NCI-H1694 (cell line): ENCODE data around the gene GPN1.
"Not testable (repeated sequence)": the region's sequence is repeated elsewhere in the genome, so short reads cannot be mapped to it uniquely, and the experiment has no call there.

Experiments used
- DNase-seq: peaks from one replicate; lab custom pipeline; 2025; lab: John Stamatoyannopoulos, UW

GPN1 gene

DNA sequence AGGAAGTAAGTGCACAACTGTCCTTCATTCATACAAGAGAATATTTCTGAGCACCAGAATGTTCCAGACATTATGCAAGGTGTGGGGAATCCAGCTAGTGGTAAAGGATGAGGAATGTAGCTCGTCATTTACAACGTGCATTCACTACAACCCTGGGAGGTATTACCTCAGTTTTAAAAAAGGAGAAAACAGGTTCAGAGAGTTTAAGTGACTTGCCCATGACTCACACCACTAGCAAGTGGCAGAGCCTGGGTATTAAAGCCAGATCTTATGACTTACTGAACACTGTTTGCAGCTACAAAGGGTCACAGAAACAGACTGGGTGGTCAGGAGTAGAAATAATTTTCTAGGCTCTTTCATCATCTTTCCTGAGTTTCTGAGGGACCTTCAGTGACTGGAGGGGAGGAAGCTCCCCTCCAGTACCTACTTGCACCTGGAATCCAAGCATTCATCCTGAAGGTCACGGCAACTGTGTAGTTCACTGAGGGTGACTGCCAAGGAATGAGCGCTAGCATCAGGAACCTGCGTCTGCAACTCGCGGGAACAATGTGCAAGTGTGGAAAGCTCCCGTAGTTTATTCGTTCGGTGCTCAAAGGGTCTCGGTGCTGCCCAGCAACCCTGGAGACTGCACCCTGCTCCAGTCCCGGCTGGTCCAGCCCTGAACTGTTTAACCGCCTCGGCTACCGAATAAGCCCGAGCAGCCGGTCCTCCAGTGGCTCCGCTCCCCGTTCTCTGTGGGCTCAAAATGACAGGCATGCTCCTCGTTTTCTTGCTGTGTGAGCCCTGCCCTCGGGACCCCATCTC lies 685 bp upstream of the GPN1 start:
- no peak for DNase-seq

DNA sequence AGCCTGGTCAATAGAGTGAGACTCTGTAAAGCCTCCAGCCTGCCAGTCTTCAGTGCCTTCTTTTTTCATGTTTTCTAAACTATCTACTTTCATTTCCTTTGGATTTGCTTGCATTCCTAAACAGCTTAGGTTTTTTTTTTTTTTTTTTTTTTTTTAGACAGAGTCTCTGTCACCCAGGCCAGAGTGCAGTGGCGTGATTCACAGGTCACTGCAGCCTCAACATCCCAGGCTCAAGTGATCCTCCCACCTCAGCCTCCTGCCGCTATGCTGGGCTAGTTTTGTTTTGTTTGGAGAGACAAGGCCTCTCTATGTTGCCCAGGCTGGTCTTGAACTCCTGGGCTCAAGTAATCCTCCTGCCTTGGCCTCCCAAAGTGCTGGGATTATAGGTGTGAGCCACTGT lies 1.4 kb downstream of the GPN1 start:
- DNase-seq, result not testable (repeated sequence)

DNA sequence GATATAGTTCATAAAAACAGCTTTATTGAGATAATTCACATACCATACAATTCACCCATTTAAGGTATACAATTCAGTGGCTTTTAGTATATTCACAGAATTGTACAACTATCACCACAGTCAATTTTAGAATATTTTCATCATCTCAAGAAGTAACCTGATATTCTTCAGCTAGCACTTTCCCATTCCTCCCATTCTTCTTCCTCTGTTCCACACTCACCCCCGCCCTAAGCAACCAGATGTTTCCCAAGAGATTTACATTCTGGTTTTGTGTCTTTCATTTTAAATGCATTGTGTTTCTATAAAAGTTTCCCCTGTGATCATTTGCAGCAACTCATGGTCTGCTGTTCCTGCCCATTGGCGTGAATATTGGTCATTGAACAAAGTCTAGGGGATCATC lies 5.4 kb downstream of the GPN1 start:
- DNase-seq, result no peak

DNA sequence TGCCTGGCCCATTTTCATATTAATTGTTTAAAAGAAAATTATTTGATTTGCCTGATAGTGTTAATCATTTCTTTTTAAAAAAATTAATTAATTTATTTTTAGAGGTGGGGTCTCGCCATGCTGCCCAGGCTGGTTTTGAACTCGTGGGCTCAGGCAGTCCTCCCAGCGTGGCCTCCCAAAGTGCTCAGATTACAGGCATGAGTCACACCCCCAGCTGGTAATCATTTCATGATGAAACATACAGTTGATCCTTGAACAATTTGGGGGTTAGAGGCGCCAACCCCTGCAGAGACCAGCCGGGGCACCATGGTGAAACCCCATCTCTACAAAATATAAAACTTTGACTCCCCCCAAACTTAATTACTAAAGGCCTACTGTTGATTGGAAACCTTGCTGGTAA lies 7.9 kb downstream of the GPN1 start:
- no peak for DNase-seq

GRCh38 chr2:27638037-27638637 lies 9.3 kb downstream of the GPN1 start:
- no peak for DNase-seq

GRCh38 chr2:27638709-27639108 lies 9.9 kb downstream of the GPN1 start:
- DNase-seq, result no peak

- no peak for DNase-seq
Observed at GRCh38 chr2:27640722-27641245, 11.9 kb downstream of the GPN1 start.

- DNase-seq, result no peak
Observed at GRCh38 chr2:27645197-27645596, 16.3 kb downstream of the GPN1 start.

DNA sequence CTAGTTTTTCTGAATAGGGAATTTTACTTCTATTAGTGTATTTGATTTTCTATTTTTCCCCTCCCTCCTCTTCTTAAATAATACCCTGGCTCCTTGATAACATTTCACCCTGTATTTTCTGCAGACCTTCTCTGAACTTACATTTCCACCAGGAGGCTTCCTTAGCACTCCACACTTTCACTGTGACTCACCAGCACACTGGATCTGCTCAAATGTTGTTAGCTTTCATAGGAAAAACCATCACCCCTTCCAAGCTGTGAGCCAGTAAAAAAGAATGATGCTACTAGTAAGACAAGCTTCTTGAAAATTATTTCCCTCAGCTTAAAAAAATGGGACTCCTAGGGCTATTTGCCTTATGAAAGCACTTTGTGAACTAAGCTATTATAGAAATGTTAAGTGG lies 18.4 kb downstream of the GPN1 start:
- no peak for DNase-seq

DNA sequence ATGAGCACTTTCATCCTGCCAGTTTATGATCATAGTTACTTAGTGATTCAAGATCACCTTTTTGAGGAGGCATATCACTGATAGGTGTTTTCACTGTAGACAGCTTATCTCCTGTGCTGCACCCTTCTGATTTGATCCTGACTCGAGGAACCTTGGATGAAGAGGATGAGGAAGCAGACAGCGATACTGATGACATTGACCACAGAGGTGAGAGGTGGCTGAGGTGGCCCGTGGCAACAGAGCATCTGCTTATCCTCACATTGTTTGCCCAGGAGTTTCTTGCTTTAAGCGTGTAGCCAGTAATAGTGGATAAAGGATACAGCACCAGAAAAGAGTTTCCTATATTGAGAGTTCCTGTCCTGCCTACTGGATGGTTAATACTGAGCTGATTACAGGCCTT lies 18.9 kb downstream of the GPN1 start:
- DNase-seq, result no peak

- DNase-seq, result no peak
Observed at GRCh38 chr2:27651056-27651455, 22.2 kb downstream of the GPN1 start.

DNA sequence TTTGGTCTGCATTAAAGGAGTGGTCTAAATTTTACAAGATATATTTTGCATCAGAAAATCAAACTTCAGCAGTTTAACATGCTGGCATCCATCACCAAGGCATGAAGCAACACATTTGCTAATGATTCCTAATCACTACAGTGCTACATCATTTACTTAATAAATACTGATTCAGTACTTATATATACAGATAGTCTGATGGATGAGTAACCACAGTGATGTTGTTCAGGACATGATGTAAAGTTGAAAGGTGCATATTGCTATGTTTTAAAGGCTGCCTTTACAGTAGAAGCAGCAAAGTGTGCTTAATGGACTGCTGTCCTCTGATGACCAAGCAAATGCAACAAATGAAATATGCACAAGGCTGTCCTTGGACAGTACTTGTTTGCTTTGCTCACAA lies 23.5 kb downstream of the GPN1 start:
- DNase-seq, result no peak

- no peak for DNase-seq
Observed at GRCh38 chr2:27652790-27653189, 23.9 kb downstream of the GPN1 start.

GRCh38 chr2:27653397-27653796 lies 24.5 kb downstream of the GPN1 start:
- DNase-seq, result no peak

- no peak for DNase-seq
Observed at GRCh38 chr2:27655155-27655951, 26.5 kb downstream of the GPN1 start.

DNA sequence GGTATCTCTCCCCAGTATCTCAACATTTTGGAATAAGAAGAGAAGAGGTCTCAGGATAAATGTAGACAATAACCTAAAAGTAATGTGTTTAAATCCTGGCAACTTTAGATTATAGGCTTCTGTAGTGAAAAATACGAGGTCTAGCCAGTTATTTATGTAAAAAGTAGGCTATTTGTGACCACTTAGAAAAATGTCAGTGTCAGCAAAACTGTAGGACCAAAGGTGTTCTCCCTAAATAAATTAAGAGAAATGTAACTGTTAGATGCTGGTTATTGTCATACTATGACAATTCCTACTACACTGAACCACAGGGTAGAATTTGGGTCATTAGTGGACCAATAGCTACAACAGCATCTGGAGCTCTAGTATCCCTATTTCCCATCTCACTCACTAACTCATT lies 32.5 kb downstream of the GPN1 start:
- no peak for DNase-seq

- DNase-seq, result peak; percentile 79
Observed at GRCh38 chr2:27663285-27664153, 34.7 kb downstream of the GPN1 start, which contains the start of the genes SLC4A1AP and SUPT7L. TSS of gene SLC4A1AP (plus strand) at chr2:27663889. CDS start at chr2:27663915, 26 bp downstream. TSS of gene SUPT7L (minus strand) at chr2:27663614. CDS start at chr2:27662192, 1,422 bp downstream.

GRCh38 chr2:27664154-27664574 lies 35.3 kb downstream of the GPN1 start:
- DNase-seq, result no peak

DNA sequence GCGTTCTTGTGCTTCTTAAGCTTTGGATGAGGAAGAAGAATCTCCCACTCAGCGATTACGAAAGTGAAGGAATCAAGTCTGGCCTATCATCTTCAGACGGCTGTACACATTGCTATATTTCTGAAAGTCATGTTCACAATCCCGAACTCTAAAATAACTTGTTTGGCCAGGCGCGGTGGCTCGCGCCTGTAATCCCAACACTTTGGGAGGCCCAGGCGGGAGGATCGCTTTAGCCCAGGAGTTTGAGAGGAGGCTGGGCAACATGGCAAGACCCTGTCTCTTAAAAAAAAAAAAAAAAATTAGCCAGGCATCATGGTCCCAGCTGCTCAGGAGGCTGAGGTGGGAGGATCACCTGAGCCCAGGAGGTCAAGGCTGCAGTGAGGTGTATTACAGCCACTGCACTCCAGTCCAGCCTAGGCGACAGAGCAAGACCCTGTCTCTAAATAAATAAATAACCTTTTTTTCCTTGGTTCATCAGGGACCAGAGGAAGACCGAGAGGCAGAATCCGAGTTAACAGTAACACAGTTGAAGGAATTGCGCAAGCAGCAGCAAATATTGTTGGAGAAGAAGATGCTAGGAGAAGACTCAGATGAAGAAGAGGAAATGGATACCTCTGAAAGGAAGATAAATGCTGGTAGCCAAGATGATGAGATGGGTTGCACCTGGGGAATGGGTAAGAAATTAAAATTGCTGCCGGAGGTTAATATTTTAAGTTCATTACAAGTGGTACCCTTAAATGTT lies 35.9 kb downstream of the GPN1 start:
- no peak for DNase-seq

GRCh38 chr2:27667446-27667845 lies 38.6 kb downstream of the GPN1 start:
- no peak for DNase-seq

GRCh38 chr2:27671235-27671634 lies 42.4 kb downstream of the GPN1 start:
- no peak for DNase-seq
